ENCODE data around the gene GRM5.
"Not testable (repeated sequence)": the region's sequence is repeated elsewhere in the genome, so short reads cannot be mapped to it uniquely, and the experiment has no call there.

GRM5 gene

DNA sequence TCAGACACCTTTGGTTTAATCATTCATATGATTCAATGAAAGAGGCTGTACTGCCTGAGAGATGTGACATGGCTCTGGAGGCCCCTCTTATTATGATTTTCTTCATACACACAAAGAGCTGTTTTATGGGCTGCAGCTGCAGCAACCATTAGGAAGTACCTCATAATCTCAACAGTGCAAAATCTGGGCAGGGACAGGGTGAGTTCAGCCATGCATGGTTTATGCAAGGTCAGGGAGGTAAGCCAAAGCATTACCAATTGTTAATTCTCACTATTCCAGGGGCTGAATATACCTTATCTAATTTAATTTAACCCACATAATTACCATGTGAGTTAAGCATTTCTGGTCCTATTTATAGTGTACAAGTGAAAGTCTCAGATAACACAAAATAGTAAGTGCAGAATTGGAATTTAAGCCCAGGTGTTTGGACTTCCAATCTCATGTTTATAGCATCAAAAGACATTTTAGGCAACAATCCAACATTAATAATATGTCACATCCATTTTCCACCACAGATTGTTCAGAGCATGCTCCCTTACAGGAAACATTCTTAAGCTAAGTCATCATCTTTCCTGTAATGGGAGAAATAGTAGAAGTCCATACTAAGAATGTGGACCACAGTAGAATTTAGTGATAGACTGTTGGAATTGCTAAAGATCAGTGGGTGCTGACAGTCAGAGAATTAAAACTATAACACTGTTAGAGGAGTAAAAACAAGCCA lies 45.8 kb downstream of the GRM5 start:
- not testable (repeated sequence) for H3K9me3 Mint-ChIP-seq; H3K4me3 Mint-ChIP-seq; ATAC-seq; H3K27ac Mint-ChIP-seq; DNase-seq (ENCODE audit: low spot score in 2 of 2); H3K4me1 Mint-ChIP-seq; H3K36me3 Mint-ChIP-seq

GRCh38 chr11:89016214-89016613 lies 49.6 kb downstream of the GRM5 start:
- peaks cover 3% of the 10 kb centered on the region for H3K9me3 Mint-ChIP-seq
- DNase-seq (ENCODE audit: low spot score in 2 of 2) (no peak), ATAC-seq (no peak)
- no peak overlapping the region for H3K4me3 Mint-ChIP-seq
- H3K36me3 Mint-ChIP-seq, result no peaks in the 10 kb centered on the region
- no peak overlapping the region for H3K27ac Mint-ChIP-seq
- H3K4me1 Mint-ChIP-seq, result no peaks in the 10 kb centered on the region

- Mint-ChIP-seq H3K9me3 (peaks cover 3% of the 10 kb centered on the region), H3K4me3 (no peak overlapping the region), H3K36me3 (no peaks in the 10 kb centered on the region), H3K4me1 (no peaks in the 10 kb centered on the region), H3K27ac (no peak overlapping the region)
- ATAC-seq, result no peak
- no peak for DNase-seq (ENCODE audit: low spot score in 2 of 2)
Measured at GRCh38 chr11:89015614-89016013, 50.2 kb downstream of the GRM5 start.

DNA sequence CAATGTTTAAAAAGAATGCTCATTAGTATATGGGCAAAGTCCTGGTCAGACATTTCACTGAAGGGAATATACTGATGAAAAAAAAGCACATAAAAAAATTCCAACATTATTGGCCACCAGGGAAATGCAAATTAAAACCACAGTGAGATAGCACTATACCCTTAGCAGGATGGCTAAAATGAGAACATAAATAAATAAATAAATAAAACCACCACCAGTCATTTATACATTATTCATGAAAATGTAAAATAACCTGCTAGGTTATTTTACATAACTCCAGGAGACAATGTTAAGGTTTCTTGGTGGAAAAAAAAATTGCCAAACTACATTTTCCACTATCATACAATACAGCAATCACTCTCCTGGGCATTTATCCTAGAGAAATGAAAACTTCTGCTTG lies 64.9 kb downstream of the GRM5 start:
- not testable (repeated sequence) for H3K4me1 Mint-ChIP-seq; H3K27ac Mint-ChIP-seq; H3K36me3 Mint-ChIP-seq; DNase-seq (ENCODE audit: low spot score in 2 of 2); H3K9me3 Mint-ChIP-seq; ATAC-seq; H3K4me3 Mint-ChIP-seq

DNA sequence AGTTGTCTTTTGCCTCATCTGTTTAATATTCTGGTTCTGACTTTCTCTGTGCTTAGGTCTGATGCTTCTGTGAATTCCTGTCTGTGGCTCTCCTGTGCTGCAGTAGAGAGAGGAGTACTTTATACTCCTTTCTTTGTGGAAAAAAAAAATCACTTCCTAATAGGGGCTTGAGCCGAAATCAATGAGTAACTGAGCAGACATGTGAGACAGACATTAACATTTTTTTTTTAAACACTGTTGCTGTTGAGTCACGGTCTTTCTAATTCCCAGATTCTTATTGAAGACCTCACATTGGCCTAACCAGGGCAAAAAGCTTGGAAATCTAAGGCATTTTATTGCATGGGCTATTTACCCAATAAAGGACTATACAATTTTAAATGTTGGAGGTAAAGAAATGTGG lies 86.1 kb downstream of the GRM5 start:
- H3K36me3 Mint-ChIP-seq, result no peaks in the 10 kb centered on the region
- peaks cover 2% of the 10 kb centered on the region for H3K9me3 Mint-ChIP-seq
- no peak overlapping the region for H3K27ac Mint-ChIP-seq
- no peak overlapping the region for H3K4me3 Mint-ChIP-seq
- DNase-seq (ENCODE audit: low spot score in 2 of 2) (no peak), ATAC-seq (no peak)
- no peaks in the 10 kb centered on the region for H3K4me1 Mint-ChIP-seq

GRCh38 chr11:88978992-88979391 lies 86.8 kb downstream of the GRM5 start:
- H3K36me3 Mint-ChIP-seq, H3K27ac Mint-ChIP-seq: not testable (repeated sequence)

GRCh38 chr11:88975441-88975840 lies 90.3 kb downstream of the GRM5 start:
- not testable (repeated sequence) for ATAC-seq; H3K4me3 Mint-ChIP-seq; H3K27ac Mint-ChIP-seq; H3K9me3 Mint-ChIP-seq; DNase-seq (ENCODE audit: low spot score in 2 of 2); H3K36me3 Mint-ChIP-seq; H3K4me1 Mint-ChIP-seq

More at GRCh38 chr11:88978992-88979391, 86.8 kb downstream of the GRM5 start:
- not testable (repeated sequence) for H3K4me1 Mint-ChIP-seq; H3K9me3 Mint-ChIP-seq; H3K4me3 Mint-ChIP-seq; ATAC-seq; DNase-seq (ENCODE audit: low spot score in 2 of 2)

GRCh38 chr11:88972210-88972609 lies 93.6 kb downstream of the GRM5 start:
- Mint-ChIP-seq H3K27ac (no peak overlapping the region), H3K4me3 (no peak overlapping the region), H3K36me3 (no peaks in the 10 kb centered on the region), H3K4me1 (no peaks in the 10 kb centered on the region), H3K9me3 (peaks cover 2% of the 10 kb centered on the region)
- ATAC-seq (no peak), DNase-seq (ENCODE audit: low spot score in 2 of 2) (no peak)

- not testable (repeated sequence) for H3K9me3 Mint-ChIP-seq; H3K4me1 Mint-ChIP-seq; H3K4me3 Mint-ChIP-seq; DNase-seq (ENCODE audit: low spot score in 2 of 2); ATAC-seq; H3K27ac Mint-ChIP-seq; H3K36me3 Mint-ChIP-seq
Measured at GRCh38 chr11:88961621-88962020, 104.2 kb downstream of the GRM5 start.

DNA sequence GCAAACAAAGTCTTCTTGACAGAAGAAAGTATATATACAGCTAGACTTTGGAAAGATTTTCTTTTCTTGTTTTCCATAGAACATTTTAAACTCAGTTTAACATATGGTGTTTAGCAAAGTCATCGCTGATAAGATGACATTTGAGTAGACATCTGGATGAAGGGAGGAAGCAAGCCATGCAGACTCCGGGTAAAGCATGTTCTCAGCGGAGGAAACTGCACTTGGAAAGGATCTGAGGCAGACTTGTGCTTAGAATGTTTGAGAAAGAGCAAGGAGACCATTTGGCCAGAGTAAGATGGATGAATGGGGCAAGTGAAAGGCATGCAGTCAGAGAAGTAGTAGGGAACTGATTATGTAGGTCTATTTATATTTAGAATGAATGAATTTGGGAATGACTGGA lies 105.9 kb downstream of the GRM5 start:
- not testable (repeated sequence) for ATAC-seq; H3K36me3 Mint-ChIP-seq; H3K4me3 Mint-ChIP-seq; DNase-seq (ENCODE audit: low spot score in 2 of 2); H3K4me1 Mint-ChIP-seq; H3K27ac Mint-ChIP-seq
- H3K9me3 Mint-ChIP-seq, result peaks cover 12% of the 10 kb centered on the region

- no peak for ATAC-seq
- Mint-ChIP-seq H3K9me3 (peaks cover 4% of the 10 kb centered on the region), H3K4me1 (no peaks in the 10 kb centered on the region), H3K4me3 (no peak overlapping the region), H3K36me3 (no peaks in the 10 kb centered on the region), H3K27ac (no peak overlapping the region)
- no peak for DNase-seq (ENCODE audit: low spot score in 2 of 2)
Measured at GRCh38 chr11:88950975-88951374, 114.8 kb downstream of the GRM5 start.

DNA sequence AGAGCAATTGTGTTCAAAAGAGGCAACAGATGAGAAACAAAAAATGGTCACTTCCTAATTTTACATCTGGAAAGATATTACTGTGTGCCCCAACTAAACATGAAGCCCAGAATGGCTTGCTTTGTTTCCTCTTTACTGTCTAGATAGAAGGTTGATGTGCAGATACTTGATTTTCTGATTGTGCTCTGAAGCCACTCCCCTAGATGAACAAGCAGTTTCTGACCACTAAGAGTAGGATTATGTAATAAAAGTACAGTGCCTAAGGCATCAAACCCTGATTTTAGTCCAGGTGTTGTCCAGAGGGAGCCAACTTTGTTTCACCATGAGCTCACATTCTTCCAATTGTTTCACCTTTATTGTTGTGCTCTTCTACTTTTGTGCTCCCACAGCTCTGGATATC lies 116.9 kb downstream of the GRM5 start:
- H3K4me3 Mint-ChIP-seq; ATAC-seq; H3K4me1 Mint-ChIP-seq; H3K36me3 Mint-ChIP-seq; H3K9me3 Mint-ChIP-seq; H3K27ac Mint-ChIP-seq; DNase-seq (ENCODE audit: low spot score in 2 of 2): not testable (repeated sequence)

- DNase-seq (ENCODE audit: low spot score in 2 of 2); ATAC-seq; H3K36me3 Mint-ChIP-seq; H3K4me1 Mint-ChIP-seq; H3K4me3 Mint-ChIP-seq; H3K9me3 Mint-ChIP-seq; H3K27ac Mint-ChIP-seq: not testable (repeated sequence)
Measured at GRCh38 chr11:88947843-88948572, 117.8 kb downstream of the GRM5 start.

DNA sequence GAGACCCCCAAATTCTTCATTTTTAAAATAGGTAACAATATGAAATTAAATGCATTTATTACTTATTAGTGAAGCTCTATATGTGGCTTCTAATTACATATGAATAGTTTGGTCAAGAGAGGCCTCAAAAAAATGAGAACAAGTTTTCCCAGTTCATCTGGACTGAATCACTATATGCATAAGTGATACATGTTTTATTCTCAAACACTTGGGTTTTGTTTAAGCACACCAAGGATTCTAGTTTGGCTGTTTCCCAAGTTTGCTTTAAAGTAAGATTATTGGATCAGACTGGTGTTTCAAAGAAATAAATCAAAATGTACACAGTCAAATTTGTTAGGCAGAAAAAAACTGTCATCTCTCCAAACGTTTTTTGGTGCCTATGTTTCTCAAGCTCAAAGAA lies 136.1 kb downstream of the GRM5 start:
- not testable (repeated sequence) for H3K4me1 Mint-ChIP-seq; DNase-seq (ENCODE audit: low spot score in 2 of 2); H3K27ac Mint-ChIP-seq; ATAC-seq; H3K36me3 Mint-ChIP-seq; H3K4me3 Mint-ChIP-seq; H3K9me3 Mint-ChIP-seq

DNA sequence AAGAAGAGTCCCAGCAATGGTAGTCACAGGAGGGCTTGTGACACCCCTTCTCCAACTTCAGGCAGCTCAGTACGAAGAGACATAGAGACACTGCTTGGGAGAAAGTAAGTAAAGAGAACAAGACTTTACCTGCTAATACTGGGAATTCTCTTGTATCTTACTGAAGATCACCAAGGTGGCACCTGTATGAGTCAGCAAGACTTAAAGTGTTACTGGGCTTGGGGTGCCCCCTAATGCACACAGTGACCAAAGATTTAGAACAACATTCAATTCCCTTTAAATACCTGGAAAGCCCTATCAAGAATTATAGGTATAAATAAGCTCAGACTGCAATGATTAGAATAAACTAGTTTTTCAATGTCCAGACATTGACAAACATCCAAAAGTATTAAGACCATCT lies 148.7 kb downstream of the GRM5 start:
- not testable (repeated sequence) for H3K27ac Mint-ChIP-seq; H3K36me3 Mint-ChIP-seq; H3K9me3 Mint-ChIP-seq; H3K4me1 Mint-ChIP-seq; DNase-seq (ENCODE audit: low spot score in 2 of 2); ATAC-seq; H3K4me3 Mint-ChIP-seq

- no peak overlapping the region for H3K27ac Mint-ChIP-seq
- ATAC-seq, result no peak
- no peaks in the 10 kb centered on the region for H3K36me3 Mint-ChIP-seq
- H3K4me3 Mint-ChIP-seq, result no peak overlapping the region
- DNase-seq (ENCODE audit: low spot score in 2 of 2), result no peak
- no peaks in the 10 kb centered on the region for H3K4me1 Mint-ChIP-seq
- peaks cover 3% of the 10 kb centered on the region for H3K9me3 Mint-ChIP-seq
Measured at GRCh38 chr11:88909500-88909899, 156.3 kb downstream of the GRM5 start.

Measured in stimulated activated effector memory CD8-positive, alpha-beta T cell treated with anti-CD3 and anti-CD28 coated beads, Interleukin-12 subunit alpha, Interleukin-12 subunit beta, amount 100 ng/mL, for 72 hours (primary cell).